ENCODE data around the gene COX6B1.
"Not testable (repeated sequence)": the region's sequence is repeated elsewhere in the genome, so short reads cannot be mapped to it uniquely, and the experiment has no call there.

COX6B1 gene, protein sequence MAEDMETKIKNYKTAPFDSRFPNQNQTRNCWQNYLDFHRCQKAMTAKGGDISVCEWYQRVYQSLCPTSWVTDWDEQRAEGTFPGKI

DNA sequence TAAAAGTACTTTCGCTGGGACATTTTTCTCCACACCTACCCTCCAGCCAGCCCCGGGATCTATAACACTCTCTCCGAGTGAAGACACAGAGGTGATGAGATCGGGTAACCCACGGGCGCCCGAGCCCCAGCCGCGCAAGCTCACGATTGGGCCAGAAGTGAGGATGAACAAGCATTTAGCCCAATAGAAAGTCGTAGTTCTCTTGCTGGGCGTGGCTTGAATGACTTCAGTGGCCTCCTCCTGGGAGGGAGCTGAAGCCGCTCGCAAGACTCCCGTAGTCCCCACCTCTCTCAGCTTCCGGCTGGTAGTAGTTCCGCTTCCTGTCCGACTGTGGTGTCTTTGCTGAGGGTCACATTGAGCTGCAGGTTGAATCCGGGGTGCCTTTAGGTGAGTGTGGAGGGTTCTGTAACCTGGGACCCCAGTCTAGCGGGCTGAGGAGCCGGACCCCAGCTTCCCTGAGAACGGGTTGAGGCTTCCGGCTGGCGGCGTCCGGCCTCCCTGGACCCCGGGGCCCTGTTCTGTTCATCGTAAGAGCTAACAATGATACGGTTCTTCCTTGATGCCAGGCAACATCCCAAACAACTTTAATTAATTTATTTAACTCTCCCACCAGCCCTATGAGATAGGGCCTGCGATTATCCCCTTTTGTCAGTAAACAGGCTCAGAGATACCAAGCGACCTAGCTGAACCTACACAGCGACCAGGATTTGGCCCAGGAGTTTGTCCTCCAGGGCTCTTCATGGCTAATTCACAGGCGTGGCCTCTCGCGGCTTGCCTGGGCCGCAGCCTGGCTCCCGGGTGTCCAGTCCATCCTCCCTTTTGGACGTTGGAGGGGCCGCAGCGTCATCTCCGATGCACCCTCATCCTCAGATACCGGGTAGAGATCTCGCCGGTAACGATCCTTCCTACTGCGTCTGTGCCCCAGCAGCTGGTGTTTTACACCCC, at the start of gene COX6B1:
COX6B1 (plus strand) TSS at position 307 of the 945 bp plus-strand sequence. CDS start 2,921 bp downstream, outside the sequence.
- DNase-seq (ENCODE audit: low read depth, low spot score): peak; percentile 97

DNA sequence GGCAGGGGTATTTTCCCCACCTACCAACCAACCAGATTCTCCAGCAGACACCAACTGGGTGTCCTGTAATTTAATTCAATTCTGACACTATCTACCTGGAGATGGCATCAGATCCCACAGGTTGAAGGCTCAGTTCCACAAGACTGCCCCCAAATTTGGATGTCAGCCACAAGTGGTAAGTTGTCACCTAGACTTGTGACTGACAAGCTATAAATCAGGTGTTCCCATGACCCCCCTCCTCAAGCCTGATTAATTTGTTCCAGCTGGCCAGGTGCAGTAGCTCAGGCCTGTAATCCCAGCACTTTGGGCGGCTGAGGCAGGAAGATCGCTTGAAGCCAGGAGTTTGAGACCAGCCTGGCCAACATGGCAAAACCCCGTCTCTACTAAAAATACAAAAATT, 46.2 kb upstream of the COX6B1 start:
- DNase-seq (ENCODE audit: low read depth, low spot score): no peak

DNA sequence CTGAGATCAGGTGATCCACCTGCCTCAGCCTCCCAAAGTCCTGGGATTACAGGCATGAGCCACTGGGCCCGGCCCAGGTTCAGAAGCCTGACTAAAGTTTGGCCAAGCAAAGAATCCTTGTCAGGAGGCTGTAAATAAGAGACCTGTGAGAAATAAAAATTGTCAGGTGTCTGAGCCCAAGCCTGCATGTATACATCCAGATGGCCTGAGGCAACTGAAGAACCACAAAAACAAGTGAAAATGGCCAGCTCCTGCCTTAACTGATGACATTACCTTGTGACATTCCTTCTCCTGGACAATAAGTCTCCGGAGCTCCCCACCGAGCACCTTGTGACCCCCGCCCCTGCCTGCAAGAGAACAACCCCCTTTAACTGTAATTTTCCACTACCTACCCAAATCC, 43.7 kb upstream of the COX6B1 start:
- peak; percentile 60 for DNase-seq (ENCODE audit: low read depth, low spot score)

DNA sequence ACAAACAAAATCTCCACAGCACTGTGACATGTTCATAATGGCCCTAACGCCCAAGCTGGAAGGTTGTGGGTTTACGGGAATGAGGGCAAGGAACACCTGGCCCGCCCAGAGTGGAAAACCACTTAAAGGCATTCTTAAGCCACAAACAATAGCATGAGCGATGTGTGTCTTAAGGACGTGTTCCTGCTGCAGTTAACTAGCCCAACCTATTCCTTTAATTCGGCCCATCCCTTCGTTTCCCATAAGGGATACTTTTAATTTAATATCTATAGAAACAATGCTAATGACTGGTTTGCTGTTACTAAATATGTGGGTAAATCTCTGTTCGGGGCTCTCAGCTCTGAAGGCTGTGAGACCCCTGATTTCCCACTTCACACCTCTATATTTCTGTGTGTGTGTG, 41.0 kb upstream of the COX6B1 start:
- not testable (repeated sequence) for DNase-seq (ENCODE audit: low read depth, low spot score)

DNA sequence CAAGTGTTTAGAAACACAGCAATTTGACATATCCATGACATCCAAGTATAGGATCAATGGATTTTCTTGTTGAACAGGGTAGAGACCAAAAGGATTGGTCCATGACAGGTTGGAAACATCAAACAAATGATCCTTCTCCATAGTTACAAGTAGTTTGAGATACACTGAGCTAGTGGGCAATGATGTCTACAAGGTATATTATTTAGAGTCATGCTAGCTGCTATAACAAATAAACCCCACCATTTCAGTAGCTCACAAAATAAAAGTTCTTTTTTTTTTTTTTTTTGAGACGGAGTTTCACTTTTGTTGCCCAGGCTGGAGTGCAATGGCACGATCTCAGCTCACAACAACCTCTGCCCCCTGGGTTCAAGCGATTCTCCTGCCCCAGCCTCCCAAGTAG, 40.5 kb upstream of the COX6B1 start:
- no peak for DNase-seq (ENCODE audit: low read depth, low spot score)

DNA sequence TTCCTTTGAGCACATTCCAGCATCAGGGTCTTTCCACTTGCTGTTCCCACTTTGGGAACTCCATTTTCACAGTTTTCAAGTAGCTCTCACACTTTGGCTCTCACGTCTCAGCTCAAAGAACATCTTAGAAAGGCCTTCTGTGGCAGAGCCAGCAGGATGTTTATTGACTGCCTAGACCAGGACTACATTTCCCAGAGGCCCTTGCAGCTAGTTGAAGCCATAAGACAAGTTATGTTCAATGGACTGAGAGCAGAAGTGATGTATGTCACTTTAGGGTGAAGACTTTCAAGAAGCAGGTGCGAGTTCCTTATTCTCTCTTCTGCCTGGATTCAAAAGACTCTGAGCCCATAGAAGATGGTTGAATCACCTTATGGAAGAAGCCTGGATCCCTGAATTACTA, 39.9 kb upstream of the COX6B1 start:
- no peak for DNase-seq (ENCODE audit: low read depth, low spot score)

DNA sequence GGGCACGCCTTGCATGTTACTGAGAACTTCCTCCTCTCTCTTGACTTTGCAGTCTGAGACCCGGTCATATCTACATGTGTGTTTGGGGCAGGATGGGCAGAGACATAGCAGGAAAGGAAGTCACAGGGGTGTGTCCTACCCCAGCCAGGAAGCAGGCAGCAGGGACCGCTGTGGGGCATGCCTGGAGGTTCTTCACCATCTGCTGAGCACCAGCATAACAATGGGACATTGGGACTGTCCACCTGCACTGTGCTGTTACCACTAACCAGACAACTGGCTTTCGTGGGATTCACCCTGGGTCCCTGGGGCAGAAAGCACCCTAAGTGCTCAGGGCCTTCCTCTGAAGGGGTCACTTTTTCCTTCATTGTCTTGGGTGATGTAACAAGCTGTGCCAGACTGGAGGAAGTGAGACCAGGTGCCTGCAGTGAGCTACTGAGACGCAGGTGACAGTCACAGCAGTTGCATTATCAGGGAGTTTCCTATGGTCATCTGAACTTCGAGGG, 38.2 kb upstream of the COX6B1 start:
- DNase-seq (ENCODE audit: low read depth, low spot score): no peak

DNA sequence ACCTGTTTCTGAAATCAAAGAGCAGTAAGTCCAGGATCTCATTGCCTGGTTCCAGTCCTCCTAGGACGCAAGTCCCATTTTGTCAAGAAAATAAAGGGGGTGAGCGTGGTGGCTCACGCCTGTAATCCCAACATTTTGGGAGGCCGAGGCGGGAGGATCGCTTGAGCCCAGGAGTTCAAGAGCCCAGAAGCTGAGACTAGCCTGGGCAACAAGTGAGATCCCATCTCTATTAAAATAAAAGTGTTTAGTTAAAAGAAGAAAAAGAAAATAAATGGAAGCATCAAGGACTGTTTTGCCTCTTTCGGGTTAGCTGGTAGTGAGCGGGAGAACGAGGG, 35.9 kb upstream of the COX6B1 start:
- DNase-seq (ENCODE audit: low read depth, low spot score): no peak

DNA sequence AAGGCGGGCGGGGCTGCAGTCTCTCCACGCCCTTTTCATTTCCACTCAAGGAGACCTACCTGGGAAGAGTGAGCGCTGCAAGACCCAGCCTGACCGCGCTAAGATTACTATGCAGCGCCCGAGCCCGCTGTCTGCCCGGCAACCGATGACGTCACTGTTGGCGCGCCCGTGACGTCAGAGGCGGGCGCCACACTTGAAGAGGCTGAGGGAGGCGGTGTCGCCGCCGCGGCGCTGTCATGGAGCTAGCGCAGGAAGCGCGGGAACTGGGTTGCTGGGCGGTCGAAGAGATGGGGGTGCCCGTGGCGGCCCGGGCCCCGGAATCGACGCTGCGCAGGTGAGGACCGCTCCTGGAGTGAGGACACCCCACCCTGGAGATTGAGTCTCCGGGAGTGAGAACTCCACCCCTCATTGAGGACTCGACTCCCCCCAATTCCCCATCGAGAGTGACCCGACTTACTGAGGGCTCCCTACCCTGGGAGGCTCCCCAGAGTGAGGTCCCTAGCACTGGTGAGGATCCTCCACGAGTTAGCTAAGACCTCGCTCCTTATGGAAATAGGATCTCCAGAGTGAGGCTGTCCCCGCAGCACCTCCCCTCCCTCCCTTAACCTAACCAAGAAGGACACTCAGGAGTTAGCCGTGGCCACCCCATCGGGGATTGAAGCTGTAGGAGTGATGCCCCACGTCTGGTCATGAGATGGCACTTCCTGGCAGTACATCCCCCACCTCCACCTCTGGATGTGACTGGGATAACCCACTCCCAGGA, 35.4 kb upstream of the COX6B1 start, which contains the start of gene HAUS5:
HAUS5 (plus strand) TSS at position 177 of the 763 bp plus-strand sequence; CDS start at position 237, 60 bp downstream.
- DNase-seq (ENCODE audit: low read depth, low spot score): peak; percentile 98

DNA sequence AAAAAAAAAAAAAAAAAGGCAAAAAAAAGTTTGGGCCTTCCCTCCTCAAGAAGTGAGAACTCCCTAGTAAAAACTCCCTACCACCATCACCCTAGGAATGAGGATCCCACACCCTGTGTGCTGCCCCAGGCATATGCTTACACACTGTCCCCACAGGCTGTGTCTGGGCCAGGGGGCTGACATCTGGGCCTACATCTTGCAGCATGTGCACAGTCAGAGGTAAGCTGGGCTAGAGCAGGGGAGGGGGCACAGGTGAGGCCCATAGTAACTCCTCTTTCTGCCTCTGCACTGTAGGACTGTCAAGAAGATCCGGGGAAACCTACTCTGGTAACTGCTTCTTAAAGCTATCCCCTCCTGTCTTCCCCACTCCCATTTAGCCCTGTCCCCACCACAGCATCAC, 34.5 kb upstream of the COX6B1 start:
- DNase-seq (ENCODE audit: low read depth, low spot score): no peak

DNA sequence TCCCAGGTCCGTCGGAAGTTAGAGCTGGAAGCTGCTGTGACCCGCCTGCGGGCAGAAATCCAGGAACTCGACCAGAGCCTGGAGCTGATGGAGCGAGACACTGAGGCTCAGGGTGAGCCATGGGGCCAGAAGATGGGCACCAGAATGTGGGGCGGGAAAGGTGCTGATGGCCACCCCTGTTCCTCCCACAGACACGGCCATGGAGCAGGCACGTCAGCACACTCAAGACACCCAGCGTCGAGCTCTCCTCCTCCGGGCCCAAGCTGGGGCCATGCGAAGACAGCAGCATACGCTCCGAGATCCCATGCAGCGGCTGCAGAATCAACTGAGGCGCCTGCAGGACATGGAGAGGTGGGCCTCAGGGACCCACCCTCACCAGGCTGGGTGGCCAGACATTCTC, 33.1 kb upstream of the COX6B1 start:
- DNase-seq (ENCODE audit: low read depth, low spot score): no peak

DNA sequence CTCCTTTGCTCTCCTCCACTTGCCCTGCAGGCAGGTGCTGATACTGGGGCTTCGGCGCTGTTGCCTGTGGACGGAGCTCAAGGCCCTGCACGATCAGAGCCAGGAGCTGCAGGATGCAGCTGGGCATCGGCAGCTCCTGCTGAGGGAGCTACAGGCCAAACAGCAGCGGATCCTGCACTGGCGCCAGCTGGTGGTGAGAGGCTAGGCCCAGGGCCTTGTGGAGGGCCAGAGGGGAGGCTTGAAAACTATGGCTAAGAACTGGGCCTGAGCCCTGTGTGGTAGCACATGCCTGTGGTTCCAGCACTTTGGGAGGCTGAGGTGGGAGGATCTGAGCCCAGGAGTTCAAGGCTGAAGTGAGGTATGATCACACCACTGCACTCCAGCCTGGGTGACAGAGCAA, 29.3 kb upstream of the COX6B1 start:
- DNase-seq (ENCODE audit: low read depth, low spot score): peak; percentile 50

DNA sequence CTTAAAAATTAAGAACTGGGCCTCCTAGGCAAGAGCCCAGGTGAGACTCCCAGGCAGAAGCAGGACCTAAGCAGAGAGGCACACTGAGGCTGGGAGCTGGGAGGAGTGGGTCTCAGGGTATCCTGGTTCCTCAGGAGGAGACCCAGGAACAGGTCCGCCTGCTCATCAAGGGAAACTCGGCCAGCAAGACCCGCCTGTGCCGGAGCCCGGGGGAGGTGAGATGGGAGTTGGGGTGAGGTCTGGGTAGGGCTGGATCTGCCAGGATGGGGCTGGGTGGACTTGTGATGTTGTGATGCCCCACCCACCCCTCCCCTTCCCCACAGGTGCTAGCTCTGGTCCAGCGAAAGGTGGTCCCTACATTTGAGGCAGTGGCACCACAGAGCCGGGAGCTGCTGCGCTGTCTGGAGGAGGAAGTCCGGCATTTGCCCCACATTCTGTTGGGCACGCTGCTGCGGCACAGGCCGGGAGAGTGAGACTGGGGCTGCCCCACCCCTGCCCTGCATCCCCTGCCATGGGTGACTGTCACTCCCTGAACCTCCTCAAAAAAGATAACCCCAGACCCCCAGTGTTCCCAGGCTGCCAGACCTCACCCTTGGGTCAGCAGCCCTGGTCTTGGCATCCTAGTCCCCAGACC, 28.7 kb upstream of the COX6B1 start:
- DNase-seq (ENCODE audit: low read depth, low spot score): no peak

DNA sequence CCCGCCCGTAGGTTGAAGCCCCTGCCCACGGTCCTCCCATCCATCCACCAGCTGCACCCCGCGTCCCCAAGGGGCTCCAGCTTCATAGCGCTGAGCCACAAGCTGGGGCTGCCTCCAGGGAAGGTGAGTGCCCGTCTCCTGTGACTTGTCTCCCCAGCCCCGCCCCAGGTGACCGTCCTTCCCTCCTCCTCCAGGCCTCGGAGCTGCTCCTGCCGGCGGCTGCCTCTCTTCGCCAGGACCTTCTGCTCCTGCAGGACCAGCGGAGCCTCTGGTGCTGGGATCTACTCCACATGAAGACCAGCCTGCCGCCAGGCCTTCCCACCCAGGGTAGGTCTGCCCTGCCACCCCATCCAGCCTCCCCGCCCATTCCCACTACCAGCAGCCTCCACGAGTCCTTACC, 28.1 kb upstream of the COX6B1 start:
- DNase-seq (ENCODE audit: low read depth, low spot score): no peak

DNA sequence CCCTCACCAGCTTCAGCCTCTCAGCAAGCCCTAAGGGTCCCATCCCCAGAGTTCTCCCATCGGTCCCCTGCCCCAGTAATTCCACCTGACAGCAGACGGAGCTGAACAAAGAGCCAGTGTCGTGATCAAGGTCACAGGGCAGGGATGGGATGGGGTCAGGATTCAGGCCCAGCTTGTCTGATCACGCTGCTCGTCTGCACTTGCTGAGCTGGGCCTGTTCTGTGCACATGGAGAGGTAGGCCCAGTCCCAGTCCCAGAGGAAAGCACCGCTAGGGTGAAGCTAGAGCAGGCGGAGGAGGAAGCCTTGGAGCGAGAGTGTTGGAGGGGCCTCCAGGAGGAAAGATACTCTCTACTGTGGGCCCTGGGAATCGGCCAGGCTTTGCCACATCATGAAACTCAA, 26.4 kb upstream of the COX6B1 start:
- DNase-seq (ENCODE audit: low read depth, low spot score): no peak

DNA sequence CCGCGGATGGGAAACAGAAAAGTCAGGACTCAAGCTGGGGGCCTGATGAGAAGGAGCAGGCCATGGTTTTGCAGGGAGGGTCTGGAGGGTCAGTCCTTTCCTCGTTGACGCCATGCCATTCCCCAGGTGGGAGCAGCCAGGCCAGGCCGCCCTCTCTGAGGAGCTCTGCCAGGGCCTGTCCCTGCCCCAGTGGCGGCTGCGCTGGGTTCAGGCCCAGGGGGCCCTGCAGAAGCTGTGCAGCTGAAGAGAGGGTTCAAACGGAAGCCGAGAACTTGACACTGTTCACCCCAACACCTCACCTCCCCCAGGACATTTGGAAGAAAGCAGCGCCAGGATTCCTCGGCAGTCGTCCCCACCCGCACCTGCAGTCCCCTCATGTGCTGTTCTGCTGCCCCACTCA, 25.4 kb upstream of the COX6B1 start:
- no peak for DNase-seq (ENCODE audit: low read depth, low spot score)

DNA sequence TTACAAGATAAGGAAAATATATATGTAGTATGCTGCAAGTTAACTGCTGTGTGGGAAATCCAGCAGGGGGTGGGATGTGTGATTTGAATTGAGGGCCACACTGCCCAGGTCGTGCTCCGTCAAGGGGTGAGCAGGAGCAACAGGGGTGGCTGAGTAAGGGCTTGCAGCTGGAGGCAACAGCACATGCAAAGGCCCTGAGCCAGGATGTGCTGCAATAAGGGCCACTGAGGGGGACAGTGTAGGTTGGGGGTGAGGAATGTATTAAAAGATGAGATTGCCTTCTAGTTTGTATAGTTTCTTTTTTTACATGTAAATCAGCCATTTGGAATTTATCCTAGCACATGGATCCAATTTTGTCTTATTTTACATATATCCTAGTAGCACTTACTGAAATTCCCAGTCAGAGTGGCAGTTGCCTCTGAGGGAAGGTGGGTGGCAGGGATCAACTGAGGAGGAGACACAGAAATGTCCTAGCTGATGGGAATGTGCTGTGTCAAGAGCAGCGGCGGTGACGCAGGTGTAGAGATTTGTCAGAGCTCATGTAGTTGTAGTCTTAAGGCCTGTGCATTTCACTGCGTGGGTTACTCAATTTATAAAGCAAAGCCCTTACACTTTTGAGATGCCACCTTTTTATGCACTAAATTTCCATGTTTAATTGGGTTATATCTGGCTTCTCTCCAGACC, 24.7 kb upstream of the COX6B1 start:
- no peak for DNase-seq (ENCODE audit: low read depth, low spot score)

DNA sequence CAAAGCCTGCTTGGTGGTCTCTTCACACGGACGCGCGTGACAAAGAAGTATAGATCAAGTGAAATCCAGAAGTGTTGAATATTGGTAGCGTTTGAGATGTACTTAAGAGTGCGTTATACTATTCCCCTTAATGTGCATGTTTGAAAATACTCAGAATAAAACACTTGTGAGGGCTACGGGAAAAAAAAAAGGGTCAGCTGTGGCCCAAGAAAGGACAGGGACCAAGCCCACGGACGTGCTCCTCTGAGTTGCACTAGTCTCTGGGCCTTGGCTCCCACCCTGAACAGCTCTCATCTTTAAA, 19.9 kb upstream of the COX6B1 start:
- DNase-seq (ENCODE audit: low read depth, low spot score): no peak

DNA sequence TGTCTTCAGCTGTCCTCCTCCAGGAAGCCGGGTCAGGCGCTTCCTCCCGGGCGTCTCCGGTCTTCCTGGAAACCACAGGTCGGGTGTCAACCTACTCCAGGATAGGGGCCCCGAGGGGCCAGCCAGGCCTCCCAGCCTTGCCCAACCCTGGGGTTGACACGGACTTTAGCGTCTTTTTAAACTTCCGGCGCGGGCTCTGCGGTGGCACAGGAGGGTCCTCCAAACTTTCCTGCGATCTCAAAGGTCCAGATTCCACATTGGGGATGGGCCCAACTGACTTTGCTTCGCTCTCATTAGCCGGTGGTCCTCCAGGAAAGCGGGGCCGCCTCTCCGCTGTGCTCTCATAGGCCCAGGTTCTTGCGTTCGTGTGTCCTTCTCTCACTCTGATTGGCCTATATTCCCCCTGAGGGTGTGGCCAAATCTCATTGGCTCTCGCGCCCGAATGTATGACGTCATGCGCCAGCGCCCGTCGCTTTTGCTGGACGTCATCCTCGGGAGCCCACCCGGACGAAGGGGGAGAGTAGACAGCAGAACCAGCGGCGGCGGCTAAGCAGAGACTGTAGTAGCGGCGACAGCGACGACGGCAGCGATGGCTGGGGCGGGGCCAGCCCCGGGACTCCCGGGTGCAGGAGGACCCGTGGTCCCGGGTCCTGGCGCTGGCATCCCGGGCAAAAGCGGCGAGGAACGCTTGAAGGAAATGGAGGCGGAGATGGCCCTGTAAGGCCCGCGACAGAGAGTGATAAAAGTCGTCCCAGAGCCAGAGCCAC, 19.4 kb upstream of the COX6B1 start, which contains the start of gene RBM42:
RBM42 (plus strand) TSS at position 472 of the 767 bp plus-strand sequence; CDS start at position 590, 118 bp downstream.
- DNase-seq (ENCODE audit: low read depth, low spot score): peak; percentile 99

DNA sequence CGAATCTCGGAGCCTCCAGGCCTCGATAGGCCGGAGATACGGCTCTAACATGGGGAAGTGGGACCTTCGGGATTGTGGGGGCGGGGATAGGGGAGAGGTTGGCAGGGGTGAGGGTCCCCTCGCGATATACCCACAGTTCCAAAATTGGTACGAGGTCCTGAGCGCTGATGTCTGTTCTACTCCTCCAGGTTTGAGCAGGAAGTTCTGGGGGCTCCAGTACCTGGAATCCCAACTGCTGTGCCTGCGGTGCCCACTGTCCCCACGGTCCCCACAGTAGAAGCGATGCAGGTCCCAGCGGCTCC, 18.8 kb upstream of the COX6B1 start:
- no peak for DNase-seq (ENCODE audit: low read depth, low spot score)
